Measurements from ENCODE around the gene KIF2A.

The KIF2A gene

GRCh38 chr5:62334082-62334481 lies 28.1 kb downstream of the KIF2A start:
- Histone ChIP-seq H3K36me3 (ENCODE audit: control insufficient read depth, insufficient read depth, low read length) (no peaks in the 10 kb centered on the region), H3K4me1 (ENCODE audit: control insufficient read depth, insufficient read depth, low read length) (no peaks in the 10 kb centered on the region), H3K27me3 (ENCODE audit: control insufficient read depth, insufficient read depth, low read length) (no peaks in the 10 kb centered on the region), H3K9me3 (ENCODE audit: control insufficient read depth, low read length) (no peaks in the 10 kb centered on the region), H3K4me3 (ENCODE audit: low read length) (no peak overlapping the region), H3K9ac (ENCODE audit: low read length) (no peak overlapping the region)

- Histone ChIP-seq H3K9ac (ENCODE audit: low read length) (no peak overlapping the region), H3K27me3 (ENCODE audit: control insufficient read depth, insufficient read depth, low read length) (no peaks in the 10 kb centered on the region), H3K4me3 (ENCODE audit: low read length) (no peak overlapping the region), H3K4me1 (ENCODE audit: control insufficient read depth, insufficient read depth, low read length) (no peaks in the 10 kb centered on the region), H3K36me3 (ENCODE audit: control insufficient read depth, insufficient read depth, low read length) (no peaks in the 10 kb centered on the region), H3K9me3 (ENCODE audit: control insufficient read depth, low read length) (no peaks in the 10 kb centered on the region)
Observed at GRCh38 chr5:62340392-62340791, 34.4 kb downstream of the KIF2A start.

DNA sequence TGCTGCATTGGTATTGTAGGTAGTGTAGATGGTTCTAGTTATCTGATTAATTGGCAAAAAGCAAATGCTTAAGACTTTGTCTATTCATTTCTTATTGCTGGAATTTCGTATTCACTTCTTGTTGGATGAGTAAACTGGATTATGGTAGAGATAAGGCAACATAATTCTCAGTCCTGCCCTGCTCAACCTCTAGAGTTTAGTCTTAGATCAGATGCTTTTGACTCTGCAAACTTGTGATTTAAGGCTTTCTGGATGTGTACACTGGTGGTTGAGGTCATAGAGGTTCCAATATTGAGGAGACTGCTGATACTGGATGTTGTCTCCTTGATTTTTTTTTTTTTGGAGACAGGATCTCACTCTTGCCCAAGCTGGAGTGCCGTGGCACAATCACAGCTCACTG lies 35.0 kb downstream of the KIF2A start:
- Histone ChIP-seq H3K9me3 (ENCODE audit: control insufficient read depth, low read length) (no peaks in the 10 kb centered on the region), H3K4me3 (ENCODE audit: low read length) (no peak overlapping the region), H3K27me3 (ENCODE audit: control insufficient read depth, insufficient read depth, low read length) (no peaks in the 10 kb centered on the region), H3K4me1 (ENCODE audit: control insufficient read depth, insufficient read depth, low read length) (no peaks in the 10 kb centered on the region), H3K36me3 (ENCODE audit: control insufficient read depth, insufficient read depth, low read length) (no peaks in the 10 kb centered on the region), H3K9ac (ENCODE audit: low read length) (no peak overlapping the region)

DNA sequence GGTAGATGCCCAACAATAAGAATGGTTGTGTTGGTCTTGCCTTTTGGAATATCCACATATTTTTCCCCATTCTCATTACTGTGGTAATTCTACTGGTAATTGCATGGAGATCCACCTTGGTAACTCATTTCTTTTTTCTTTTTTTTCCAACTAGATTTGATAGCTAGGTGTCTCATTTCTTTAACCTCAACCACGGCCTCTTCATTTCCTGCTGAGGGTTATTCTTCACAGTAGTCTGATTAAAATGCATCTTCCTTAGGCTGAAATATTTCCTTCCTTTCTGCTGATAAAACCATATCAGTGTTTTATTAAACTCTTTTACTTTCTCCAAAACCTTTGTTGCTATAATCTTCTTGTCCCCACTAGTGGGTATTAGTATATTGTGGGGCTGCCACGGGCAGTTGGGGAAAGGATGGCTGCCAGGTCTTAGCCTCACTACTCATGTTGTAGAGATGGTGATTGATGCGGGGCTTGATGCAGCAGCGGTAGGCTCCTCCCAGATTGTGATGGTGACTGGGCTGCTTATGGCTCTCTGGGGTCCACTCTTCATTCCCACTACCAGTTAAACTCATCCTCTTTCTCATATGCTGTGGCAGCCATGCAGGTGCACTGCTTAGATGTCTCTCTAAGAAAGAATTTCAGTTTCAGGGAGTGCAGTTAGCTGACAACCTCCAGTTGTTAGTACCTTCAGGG lies 35.9 kb downstream of the KIF2A start:
- no peak overlapping the region for H3K9ac ChIP-seq (ENCODE audit: low read length)
- H3K4me3 ChIP-seq (ENCODE audit: low read length), result no peak overlapping the region

GRCh38 chr5:62342476-62342837 lies 36.5 kb downstream of the KIF2A start:
- no peaks in the 10 kb centered on the region for H3K27me3 ChIP-seq (ENCODE audit: control insufficient read depth, insufficient read depth, low read length)
- no peak overlapping the region for H3K9ac ChIP-seq (ENCODE audit: low read length)
- no peak overlapping the region for H3K4me3 ChIP-seq (ENCODE audit: low read length)
- no peaks in the 10 kb centered on the region for H3K4me1 ChIP-seq (ENCODE audit: control insufficient read depth, insufficient read depth, low read length)
- no peaks in the 10 kb centered on the region for H3K9me3 ChIP-seq (ENCODE audit: control insufficient read depth, low read length)
- H3K36me3 ChIP-seq (ENCODE audit: control insufficient read depth, insufficient read depth, low read length), result no peaks in the 10 kb centered on the region

More for the DNA sequence above, 35.9 kb downstream of the KIF2A start:
- Histone ChIP-seq H3K27me3 (ENCODE audit: control insufficient read depth, insufficient read depth, low read length) (no peaks in the 10 kb centered on the region), H3K36me3 (ENCODE audit: control insufficient read depth, insufficient read depth, low read length) (no peaks in the 10 kb centered on the region), H3K9me3 (ENCODE audit: control insufficient read depth, low read length) (no peaks in the 10 kb centered on the region), H3K4me1 (ENCODE audit: control insufficient read depth, insufficient read depth, low read length) (no peaks in the 10 kb centered on the region)

GRCh38 chr5:62343428-62343827 lies 37.4 kb downstream of the KIF2A start:
- no peaks in the 10 kb centered on the region for H3K9me3 ChIP-seq (ENCODE audit: control insufficient read depth, low read length)
- no peak overlapping the region for H3K4me3 ChIP-seq (ENCODE audit: low read length)
- no peaks in the 10 kb centered on the region for H3K36me3 ChIP-seq (ENCODE audit: control insufficient read depth, insufficient read depth, low read length)
- H3K27me3 ChIP-seq (ENCODE audit: control insufficient read depth, insufficient read depth, low read length), result no peaks in the 10 kb centered on the region
- no peak overlapping the region for H3K9ac ChIP-seq (ENCODE audit: low read length)
- H3K4me1 ChIP-seq (ENCODE audit: control insufficient read depth, insufficient read depth, low read length), result no peaks in the 10 kb centered on the region

DNA sequence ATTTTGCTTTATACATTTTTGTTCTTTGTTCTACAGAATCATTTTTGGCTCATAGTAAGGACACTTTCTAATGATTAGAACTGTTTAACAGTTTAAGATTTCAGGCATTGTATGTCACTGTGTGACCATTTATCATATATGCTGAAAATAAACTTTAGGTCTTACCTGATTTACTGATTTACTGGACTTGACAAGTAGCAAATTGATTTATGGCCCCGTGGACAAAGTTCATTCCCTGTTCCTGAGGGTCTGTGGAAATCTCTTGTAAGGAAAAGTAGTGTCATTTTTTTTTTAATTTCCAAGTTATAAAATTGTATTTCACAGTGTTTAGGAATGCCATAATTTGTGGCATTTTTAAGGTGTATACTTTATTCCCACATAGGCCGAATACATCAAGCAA lies 40.7 kb downstream of the KIF2A start:
- Histone ChIP-seq H3K4me1 (ENCODE audit: control insufficient read depth, insufficient read depth, low read length) (no peaks in the 10 kb centered on the region), H3K36me3 (ENCODE audit: control insufficient read depth, insufficient read depth, low read length) (no peaks in the 10 kb centered on the region), H3K9me3 (ENCODE audit: control insufficient read depth, low read length) (no peaks in the 10 kb centered on the region), H3K27me3 (ENCODE audit: control insufficient read depth, insufficient read depth, low read length) (no peaks in the 10 kb centered on the region), H3K9ac (ENCODE audit: low read length) (no peak overlapping the region), H3K4me3 (ENCODE audit: low read length) (no peak overlapping the region)

DNA sequence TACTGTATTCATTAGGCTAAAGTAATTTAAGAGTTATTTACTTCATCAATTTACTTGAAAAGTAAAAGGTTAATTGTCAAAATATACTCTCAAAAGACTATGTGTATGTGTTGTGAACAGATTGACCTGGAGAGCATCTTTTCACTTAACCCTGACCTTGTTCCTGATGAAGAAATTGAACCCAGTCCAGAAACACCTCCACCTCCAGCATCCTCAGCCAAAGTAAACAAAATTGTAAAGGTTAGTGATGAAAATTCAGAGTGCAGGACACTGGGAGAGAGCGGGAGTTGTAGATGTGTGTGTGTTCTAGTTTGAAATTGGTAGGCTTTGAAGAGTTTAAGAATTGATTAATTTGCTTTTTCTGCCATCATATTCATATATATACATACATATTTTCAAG lies 41.9 kb downstream of the KIF2A start:
- no peaks in the 10 kb centered on the region for H3K9me3 ChIP-seq (ENCODE audit: control insufficient read depth, low read length)
- no peaks in the 10 kb centered on the region for H3K27me3 ChIP-seq (ENCODE audit: control insufficient read depth, insufficient read depth, low read length)
- H3K4me3 ChIP-seq (ENCODE audit: low read length), result no peak overlapping the region
- H3K36me3 ChIP-seq (ENCODE audit: control insufficient read depth, insufficient read depth, low read length), result no peaks in the 10 kb centered on the region
- no peak overlapping the region for H3K9ac ChIP-seq (ENCODE audit: low read length)
- no peaks in the 10 kb centered on the region for H3K4me1 ChIP-seq (ENCODE audit: control insufficient read depth, insufficient read depth, low read length)

GRCh38 chr5:62348723-62349481 lies 42.9 kb downstream of the KIF2A start:
- Histone ChIP-seq H3K9ac (ENCODE audit: low read length) (no peak overlapping the region), H3K36me3 (ENCODE audit: control insufficient read depth, insufficient read depth, low read length) (no peaks in the 10 kb centered on the region), H3K9me3 (ENCODE audit: control insufficient read depth, low read length) (no peaks in the 10 kb centered on the region), H3K27me3 (ENCODE audit: control insufficient read depth, insufficient read depth, low read length) (no peaks in the 10 kb centered on the region), H3K4me3 (ENCODE audit: low read length) (no peak overlapping the region), H3K4me1 (ENCODE audit: control insufficient read depth, insufficient read depth, low read length) (no peaks in the 10 kb centered on the region)

- H3K36me3 ChIP-seq (ENCODE audit: control insufficient read depth, insufficient read depth, low read length), result no peaks in the 10 kb centered on the region
- H3K27me3 ChIP-seq (ENCODE audit: control insufficient read depth, insufficient read depth, low read length), result no peaks in the 10 kb centered on the region
- H3K4me3 ChIP-seq (ENCODE audit: low read length), result no peak overlapping the region
- H3K4me1 ChIP-seq (ENCODE audit: control insufficient read depth, insufficient read depth, low read length), result no peaks in the 10 kb centered on the region
- no peak overlapping the region for H3K9ac ChIP-seq (ENCODE audit: low read length)
- no peaks in the 10 kb centered on the region for H3K9me3 ChIP-seq (ENCODE audit: control insufficient read depth, low read length)
Observed at GRCh38 chr5:62354028-62354874, 48.2 kb downstream of the KIF2A start.

DNA sequence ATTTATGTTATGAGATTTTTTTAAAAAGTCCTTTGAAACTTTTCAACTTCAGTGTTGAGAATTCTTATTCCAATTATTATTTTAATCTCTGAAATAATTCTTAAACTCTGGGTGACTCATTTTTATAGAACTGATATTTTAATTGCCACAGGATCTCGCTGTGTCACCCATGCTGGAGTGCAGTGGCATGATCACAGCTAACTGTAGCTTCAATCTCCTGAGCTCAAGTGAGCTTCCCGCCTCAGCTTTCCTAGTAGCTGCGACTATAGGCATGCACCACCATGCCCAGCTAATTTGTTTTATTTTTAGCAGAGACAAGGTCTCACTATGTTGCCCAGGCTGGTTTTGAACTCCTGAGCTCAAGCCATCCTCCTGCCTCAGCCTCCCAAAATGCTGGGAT lies 56.7 kb downstream of the KIF2A start:
- Histone ChIP-seq H3K9ac (ENCODE audit: low read length) (no peak overlapping the region), H3K9me3 (ENCODE audit: control insufficient read depth, low read length) (no peaks in the 10 kb centered on the region), H3K36me3 (ENCODE audit: control insufficient read depth, insufficient read depth, low read length) (no peaks in the 10 kb centered on the region), H3K27me3 (ENCODE audit: control insufficient read depth, insufficient read depth, low read length) (no peaks in the 10 kb centered on the region), H3K4me3 (ENCODE audit: low read length) (no peak overlapping the region), H3K4me1 (ENCODE audit: control insufficient read depth, insufficient read depth, low read length) (no peaks in the 10 kb centered on the region)

DNA sequence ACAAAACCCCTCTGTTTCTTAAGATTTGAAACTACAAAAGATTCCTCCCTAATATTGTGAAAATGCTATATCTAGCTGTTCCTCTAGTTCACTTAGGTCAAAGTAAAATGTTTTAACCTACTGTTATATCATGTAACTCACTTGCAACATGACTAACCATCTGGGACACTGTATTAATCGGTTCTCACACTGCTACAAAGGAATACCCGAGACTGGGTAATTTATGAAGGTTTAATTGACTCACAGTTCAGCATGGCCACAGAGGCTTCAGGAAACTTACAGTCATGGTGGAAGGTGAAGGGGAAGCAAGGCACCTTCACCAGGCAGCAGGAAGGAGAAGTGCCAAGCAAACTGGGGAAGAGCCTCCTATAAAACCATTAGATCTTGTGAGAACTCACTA lies 63.0 kb downstream of the KIF2A start:
- H3K9ac ChIP-seq (ENCODE audit: low read length), result no peak overlapping the region
- no peak overlapping the region for H3K4me3 ChIP-seq (ENCODE audit: low read length)
- H3K36me3 ChIP-seq (ENCODE audit: control insufficient read depth, insufficient read depth, low read length), result no peaks in the 10 kb centered on the region
- no peaks in the 10 kb centered on the region for H3K27me3 ChIP-seq (ENCODE audit: control insufficient read depth, insufficient read depth, low read length)
- no peaks in the 10 kb centered on the region for H3K9me3 ChIP-seq (ENCODE audit: control insufficient read depth, low read length)
- H3K4me1 ChIP-seq (ENCODE audit: control insufficient read depth, insufficient read depth, low read length), result no peaks in the 10 kb centered on the region
